NCI-H1436 treated with DMSO at 0.1 percent for 48 hours (cell line): ENCODE results near the gene NCK1.
A peak's percentile ranks its signal among the peaks of the same experiment; 100 is the strongest.
"Not testable (repeated sequence)": the region's sequence is repeated elsewhere in the genome, so short reads cannot be mapped to it uniquely, and the experiment has no call there.

ENCODE experiments used
- DNase-seq: peaks from one replicate; lab custom pipeline; 2025; lab: John Stamatoyannopoulos, UW

The NCK1 gene

GRCh38 chr3:136862617-136863322 lies 762 bp downstream of the NCK1 start:
- DNase-seq = no peak

- DNase-seq = no peak
Measured at GRCh38 chr3:136869282-136869681, 7.3 kb downstream of the NCK1 start.

- not testable (repeated sequence) for DNase-seq
Measured at GRCh38 chr3:136872258-136872657, 10.2 kb downstream of the NCK1 start.

DNA sequence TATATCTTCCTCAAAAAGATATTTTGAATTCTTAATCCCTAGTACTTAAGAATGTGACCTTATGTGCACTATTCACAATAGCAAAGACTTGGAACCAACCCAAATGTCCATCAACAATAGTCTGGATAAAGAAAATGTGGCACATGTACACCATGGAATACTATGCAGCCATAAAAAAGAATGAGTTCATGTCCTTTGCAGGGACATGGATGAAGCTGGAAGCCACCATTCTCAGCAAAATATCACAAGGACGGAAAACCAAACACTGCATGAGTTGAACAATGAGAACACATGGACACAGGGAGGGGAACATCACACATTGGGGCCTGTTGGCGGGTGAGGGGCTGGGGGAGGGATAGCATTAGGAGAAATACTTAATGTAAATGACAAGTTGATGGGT lies 17.5 kb downstream of the NCK1 start:
- not testable (repeated sequence) for DNase-seq

GRCh38 chr3:136882571-136882970 lies 20.6 kb downstream of the NCK1 start:
- DNase-seq = peak; percentile 33

- no peak for DNase-seq
Measured at GRCh38 chr3:136883967-136884720, 22.1 kb downstream of the NCK1 start.

DNA sequence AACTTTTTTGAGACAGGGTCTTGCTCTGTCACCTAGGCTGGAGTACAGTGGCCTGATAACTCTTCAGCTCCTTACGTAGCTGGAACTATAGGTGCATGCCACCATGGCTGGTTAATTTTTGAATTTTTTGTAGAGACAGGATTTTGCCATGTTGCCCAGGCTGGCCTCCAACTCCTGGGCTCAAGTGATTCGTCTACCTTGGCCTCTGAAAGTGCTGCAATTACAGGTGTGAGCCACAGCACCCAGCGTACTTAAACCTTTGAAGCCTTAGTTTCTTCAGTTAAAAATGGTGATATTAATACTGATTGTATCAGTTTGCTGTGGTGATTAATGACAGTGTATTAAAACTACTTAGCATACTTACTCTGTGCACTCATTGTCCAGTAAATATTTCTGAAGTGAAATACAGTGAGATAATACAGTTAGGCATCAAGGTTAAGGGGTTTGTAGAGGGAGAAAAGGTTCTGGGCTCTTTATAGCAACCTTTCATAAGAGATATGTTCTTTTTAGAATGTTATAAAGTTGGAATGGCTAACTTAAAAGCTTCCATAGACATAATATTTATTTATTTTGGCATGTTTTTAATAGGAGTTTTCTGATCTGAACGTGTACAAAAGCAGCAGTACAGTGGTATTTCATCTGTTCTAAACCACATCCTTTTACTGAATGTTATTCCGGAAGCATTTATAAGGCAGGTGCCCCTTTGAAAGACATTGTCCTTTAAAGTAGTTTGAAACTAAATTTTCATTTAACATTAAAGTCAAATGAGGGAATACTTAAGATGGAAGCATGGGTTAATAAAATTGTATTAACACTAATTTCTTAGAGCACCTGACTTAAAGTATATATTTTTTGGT lies 23.6 kb downstream of the NCK1 start:
- DNase-seq = no peak

DNA sequence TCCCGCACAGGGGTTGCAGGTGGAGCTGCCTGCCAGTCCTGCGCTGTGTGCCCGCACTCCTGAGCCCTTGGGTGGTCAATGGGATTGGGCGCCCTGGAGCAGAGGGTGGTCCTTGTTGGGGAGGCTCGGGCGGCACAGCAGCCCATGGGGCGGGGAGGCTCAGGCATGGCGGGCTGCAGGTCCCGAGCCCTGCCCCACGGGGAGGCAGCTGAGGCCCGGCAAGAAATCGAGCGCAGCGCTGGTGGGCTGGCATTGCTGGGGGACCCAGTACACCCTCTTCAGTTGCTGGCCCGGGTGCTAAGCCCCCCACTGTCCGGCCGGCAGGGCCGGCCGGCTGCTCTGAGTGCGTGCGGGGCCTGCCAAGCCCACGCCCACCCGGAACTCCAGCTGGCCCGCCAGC lies 27.9 kb downstream of the NCK1 start:
- DNase-seq = no peak

- DNase-seq = no peak
Measured at GRCh38 chr3:136891934-136892855, 30.2 kb downstream of the NCK1 start.

- DNase-seq = no peak
Measured at GRCh38 chr3:136893848-136894443, 31.9 kb downstream of the NCK1 start.

DNA sequence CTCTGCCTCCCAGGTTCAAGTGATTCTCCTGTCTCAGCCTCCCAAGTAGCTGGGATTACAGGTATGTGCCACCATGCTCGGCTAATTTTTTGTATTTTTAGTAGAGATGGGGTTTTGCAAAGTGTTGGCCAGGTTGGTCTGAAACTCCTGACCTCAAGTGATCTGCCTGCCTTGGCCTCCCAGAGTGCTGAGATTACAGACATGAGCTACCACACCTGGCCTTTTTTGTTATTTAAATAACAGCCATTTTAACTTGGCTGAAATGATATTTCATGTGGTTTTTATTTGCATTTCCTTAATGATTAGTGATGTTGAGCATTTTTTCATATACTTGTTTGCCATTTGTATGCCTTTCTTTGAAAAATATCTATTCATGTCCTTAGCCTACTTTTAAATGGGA lies 35.2 kb downstream of the NCK1 start:
- not testable (repeated sequence) for DNase-seq

DNA sequence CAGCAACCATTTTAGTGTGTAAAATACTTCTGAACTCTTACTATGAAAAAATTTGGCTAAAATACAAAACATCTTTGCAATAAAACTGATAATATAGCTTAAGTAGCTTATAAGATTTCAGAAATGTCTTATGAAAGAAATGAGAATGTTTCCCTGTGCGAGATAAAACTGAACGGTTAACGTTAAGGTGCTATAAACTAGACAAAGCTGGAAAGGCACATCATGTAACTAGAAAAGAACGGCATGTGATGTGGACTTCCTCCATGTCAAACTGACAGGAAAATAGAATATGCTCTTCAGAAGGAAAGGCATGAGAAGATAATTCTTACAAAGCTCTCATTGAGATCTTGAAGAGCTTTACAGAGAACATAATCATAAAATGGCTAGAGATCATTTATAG lies 36.5 kb downstream of the NCK1 start:
- DNase-seq = no peak

DNA sequence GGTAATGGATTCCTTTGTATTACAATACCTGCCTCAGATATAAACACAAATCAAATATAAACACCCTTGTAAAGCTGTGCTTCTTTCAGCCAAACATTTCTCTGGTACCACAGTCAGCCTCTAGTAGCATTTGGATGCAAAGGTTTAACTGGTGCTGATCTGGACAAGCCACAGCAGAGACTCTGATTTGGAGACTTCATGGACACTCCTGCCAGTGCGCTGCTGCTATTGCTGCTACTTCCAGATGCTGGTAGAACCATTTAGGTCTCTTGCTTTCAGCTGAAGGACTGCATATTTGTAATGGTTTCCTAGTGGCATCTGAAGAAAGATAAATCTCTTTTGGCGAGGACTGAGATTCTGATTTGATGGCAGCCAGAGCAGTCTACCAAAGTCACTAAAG lies 36.9 kb downstream of the NCK1 start:
- no peak for DNase-seq

- no peak for DNase-seq
Measured at GRCh38 chr3:136899622-136900158, 37.7 kb downstream of the NCK1 start.

DNA sequence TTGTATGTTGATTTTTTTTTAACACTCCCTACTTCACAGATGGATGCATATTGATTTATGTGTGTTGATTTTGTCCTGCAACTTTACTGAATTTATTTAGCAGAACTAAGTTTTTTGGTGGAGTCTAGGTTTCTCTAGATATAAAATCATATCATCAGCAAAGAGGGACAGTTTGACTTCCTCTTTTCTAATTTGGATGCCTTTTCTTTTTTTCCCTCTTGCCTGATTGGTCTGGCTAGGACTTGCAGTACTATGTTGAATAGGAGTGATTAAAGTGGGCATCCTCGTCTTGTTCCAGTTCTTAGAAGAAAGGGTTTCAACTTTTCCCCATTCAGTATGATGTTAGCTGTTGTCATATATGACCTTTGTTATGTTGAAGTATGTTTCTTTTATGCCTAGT lies 38.7 kb downstream of the NCK1 start:
- not testable (repeated sequence) for DNase-seq

DNA sequence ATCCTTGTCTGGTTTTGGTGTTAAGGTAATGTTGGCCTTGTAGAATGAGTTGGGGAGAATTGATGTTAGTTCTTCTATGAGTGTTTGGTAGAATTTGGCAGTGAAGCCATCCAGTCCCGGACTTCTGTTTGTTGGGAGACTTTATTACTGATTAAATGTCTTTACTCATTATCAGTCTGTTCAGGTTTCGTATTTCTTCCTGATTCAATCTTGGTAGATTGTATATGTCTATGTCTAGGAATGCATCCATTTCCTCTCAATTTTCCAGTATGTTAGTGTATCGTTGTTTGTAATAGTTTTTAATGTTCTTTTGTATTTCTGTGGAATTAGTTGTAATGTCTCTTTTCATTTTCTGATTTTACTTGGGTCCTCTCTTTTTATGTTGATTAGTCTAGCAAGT lies 39.4 kb downstream of the NCK1 start:
- DNase-seq = no peak

GRCh38 chr3:136902530-136902929 lies 40.5 kb downstream of the NCK1 start:
- DNase-seq = not testable (repeated sequence)

- no peak for DNase-seq
Measured at GRCh38 chr3:136903899-136904298, 41.9 kb downstream of the NCK1 start.

DNA sequence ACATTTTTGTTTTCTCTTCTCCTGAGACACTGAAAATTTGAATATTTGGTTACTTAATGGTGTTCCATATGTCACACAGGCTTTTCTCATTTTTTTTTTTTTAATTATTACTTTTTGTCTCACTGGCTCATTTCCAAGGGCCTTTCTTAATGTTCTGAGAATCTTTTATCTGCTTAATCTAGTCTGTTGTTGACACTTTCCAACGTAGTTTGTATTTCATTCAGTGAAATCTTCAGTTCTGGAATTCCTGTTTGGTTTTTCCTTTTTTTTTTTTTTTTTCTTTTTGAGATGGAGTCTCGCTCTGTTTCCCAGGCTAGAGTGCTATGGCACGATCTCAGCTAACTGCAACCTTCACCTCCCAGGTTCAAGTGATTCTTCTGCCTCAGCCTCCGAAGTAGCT lies 42.7 kb downstream of the NCK1 start:
- no peak for DNase-seq

DNA sequence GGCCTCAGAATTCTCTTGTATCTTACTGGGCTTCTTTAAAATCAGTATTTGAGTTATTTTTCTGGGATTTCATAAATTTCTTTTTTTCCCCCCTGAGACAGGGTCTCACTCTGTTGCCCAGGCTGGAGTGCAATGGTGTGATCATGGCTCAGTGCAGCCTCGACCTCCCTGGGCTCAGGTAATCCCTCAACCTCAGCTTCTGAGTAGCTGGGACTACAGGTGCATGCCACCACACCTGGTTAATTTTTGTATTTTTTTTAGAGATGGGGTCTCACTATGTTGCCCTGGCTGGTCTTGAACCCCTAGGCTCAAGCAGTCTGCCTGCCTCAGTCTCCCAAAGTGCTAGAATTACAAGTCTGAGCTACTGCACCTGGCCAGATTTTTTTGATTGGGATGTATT lies 43.5 kb downstream of the NCK1 start:
- no peak for DNase-seq

- no peak for DNase-seq
Measured at GRCh38 chr3:136906725-136907124, 44.7 kb downstream of the NCK1 start.
